Measurements from ENCODE around the gene SH2D4B.

SH2D4B gene

GRCh38 chr10:80537736-80538480, at the start of gene SH2D4B:
Gene SH2D4B, plus strand, starts transcription at chr10:80537902. Its CDS starts 430 bp downstream, at chr10:80538332.
- DNase-seq, result no peak

GRCh38 chr10:80488539-80489066, 49.1 kb upstream of the SH2D4B start:
- no peak for DNase-seq

GRCh38 chr10:80489371-80490112, 48.2 kb upstream of the SH2D4B start:
- DNase-seq, result no peak

DNA sequence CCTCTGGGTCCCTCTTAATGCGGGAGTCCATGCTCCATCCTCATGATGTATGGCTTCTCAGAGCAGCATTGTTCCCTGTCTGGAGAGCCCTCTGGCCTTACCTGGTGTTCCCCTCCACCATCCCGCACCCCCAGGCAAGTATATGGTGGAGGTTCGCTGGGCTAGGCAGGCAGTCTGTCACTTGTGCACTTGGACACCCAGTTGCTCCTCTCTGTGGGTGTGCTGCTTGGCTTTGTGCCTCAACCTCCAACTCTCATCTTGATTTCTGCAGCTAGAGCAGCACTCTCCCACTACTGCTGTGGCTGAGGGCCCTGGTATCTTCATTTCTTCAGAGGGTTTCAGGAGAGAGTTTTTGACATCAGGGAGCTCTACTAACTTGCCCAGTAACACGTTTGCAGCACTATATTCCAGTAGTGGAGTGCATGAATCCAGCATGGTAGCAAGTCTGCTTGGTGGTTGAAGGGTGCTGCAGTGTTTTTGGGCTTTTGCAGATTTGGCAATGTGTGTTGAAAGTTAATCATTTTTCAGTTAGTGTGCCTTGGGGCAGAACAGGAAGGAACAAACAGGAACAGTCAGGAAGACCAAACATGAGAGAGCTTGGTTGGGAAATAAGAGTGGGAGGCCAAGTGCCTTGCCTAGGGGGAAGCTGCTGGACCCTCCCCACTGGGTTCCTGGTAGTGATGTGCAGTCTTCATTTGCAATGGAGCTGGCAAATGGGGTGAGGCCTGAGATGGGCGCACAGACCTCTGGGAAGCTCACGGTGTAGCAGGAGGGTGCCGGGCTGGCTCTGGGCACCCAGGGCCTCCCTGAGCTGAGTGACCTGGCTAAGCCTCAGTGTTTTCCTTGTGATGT, 46.2 kb upstream of the SH2D4B start:
- DNase-seq, result no peak

- no peak for DNase-seq
These were observed 44.7 kb upstream of the SH2D4B start for GRCh38 chr10:80492848-80493521.

GRCh38 chr10:80493522-80494051, 44.1 kb upstream of the SH2D4B start:
- peak; percentile 11 for DNase-seq

DNA sequence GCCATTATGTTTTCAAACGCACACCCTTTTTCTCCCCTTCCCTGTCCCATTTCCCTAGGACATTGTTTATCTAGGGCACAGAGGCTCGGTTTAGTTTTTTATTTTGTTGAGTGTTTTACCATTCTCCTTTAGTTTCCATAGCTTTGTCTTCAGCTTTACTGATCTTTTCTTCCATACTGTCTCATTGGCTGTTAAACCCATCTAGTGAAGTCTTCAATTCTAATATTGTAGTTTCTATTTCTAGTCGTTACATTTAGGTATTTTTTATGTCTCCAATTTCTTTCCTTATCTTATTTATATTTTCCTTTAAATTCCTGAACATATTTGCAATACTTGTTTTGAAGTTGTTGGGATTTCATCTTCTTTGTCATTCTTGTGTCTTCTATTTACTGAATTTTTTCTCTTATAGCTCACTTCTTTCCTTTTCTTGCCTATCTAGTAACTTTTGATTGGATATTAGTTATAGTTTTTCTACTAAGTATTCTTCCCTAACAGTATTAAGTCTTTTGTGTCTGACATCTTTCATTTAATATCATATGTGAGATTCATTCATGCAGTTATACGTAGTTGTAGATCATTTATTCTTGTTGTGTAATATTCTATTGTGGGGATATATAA, 41.0 kb upstream of the SH2D4B start:
- DNase-seq, result no peak

DNA sequence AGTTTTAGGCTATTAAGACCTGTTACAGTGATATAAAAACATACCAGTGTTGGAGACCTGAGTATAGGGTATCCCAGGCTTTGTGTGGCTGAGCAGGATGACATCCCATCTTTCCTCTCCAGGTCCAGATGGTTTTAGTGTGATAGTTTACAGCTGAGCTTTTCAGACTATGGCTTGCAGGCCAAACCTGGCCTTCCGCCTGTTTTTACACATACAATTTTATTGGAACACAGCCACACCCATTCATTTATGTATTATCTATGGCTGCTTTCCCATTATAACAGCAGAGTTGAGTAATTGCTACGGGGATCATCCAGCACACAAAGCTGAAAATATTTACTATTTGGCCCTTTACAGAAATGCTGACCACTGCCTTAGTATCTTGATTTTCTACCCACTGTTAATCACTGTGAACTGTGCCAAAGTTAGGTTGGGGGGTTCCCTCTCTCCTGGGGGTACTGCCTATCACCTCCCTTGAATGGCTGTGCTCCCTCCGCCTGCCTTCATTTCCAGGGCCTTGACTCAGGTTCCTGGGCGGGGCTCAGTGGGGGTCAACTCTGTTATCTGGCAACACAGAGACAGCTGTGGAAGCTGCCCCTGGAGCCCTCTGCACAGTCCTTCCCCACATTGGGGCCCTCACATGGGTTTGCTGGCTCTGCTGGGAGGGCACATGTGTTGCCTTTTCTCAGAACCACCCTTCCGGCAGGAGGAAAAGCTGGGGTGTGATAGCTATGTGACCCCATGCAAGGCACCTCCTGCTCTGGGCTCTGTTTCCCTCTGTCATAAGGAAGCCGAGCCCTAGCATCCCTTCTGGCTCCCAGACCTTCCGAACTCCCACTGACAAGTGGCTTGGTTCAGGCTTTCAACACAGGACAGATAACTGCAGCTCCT, 40.3 kb upstream of the SH2D4B start:
- no peak for DNase-seq

DNA sequence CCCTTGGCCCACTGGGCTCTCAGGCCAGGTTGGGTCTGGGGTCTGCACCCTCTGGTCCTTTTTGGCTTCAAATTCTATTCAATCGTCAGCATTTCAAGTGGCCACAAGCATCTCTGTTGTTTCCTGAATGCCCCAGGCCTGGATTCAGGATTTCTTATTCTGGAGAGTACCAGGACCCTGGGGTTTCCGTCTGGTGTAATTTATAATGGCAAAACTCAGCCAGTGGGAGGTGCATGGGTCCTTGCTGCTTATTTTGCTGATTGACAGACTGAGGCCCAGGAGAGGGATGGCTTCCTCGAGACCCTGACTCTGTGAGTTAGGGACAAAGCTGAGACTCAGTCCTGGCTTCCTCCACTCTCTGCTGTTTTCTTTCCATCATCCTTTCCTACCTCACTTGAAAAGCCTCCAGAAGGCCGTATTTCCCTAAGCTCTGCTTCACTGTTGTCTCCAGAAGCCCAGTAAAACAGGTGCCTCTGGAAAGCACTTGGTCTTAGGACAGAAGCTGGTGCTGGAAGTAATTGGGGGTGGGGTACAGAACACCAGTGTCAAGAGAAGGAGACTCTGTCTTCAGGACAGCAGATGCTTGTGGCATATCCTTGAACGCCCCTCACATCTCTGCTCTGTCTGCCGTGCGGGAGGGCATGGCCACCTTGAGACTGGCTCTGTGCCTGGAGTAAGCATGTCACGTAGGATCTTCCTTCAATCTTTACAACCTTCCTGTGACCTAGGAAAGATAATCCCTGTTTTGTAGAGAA, 39.4 kb upstream of the SH2D4B start:
- no peak for DNase-seq

GRCh38 chr10:80498833-80499741, 38.6 kb upstream of the SH2D4B start:
- DNase-seq, result peak; percentile 54

DNA sequence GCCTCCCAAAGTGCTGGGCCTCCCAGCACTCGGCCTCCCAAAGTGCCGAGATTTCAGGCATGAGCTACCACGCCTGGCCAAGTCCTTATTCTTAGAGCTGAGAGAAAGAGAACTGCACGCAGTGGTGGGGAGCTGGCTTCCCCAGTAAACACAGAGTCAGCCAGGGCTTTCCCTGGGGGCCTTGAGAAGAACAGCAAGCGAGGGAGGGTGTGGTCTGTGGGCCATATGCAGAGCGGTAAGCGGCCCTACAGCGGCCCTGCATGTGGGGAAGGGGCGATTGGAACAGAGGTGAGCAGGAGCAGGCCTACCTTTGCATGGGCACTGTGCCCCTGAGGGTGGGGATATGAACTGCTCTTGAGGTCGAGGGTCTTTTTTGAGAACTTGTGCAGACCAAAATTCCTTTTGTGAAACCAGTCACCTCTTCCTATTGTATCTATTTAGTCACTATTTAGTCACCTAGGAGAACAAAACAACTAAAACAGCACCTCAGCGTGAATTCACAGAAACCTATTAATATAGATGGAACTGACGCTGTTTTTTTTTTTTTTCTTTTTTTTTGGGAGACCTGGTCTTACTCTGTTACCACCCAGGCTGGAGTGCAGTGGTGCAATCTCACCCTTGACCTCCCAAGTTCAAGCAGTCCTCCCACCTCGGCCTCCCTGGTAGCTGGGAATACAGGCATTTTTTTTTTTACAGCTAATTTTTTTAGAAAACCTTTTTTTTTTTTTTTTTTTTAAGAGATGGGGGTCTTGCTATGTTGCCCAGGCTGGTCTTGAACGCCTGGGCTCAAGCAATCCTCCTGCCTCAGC, 36.9 kb upstream of the SH2D4B start:
- DNase-seq, result no peak

- DNase-seq, result no peak
These were observed 36.3 kb upstream of the SH2D4B start for GRCh38 chr10:80501381-80501912.

GRCh38 chr10:80501913-80502521, 35.7 kb upstream of the SH2D4B start:
- DNase-seq, result no peak

DNA sequence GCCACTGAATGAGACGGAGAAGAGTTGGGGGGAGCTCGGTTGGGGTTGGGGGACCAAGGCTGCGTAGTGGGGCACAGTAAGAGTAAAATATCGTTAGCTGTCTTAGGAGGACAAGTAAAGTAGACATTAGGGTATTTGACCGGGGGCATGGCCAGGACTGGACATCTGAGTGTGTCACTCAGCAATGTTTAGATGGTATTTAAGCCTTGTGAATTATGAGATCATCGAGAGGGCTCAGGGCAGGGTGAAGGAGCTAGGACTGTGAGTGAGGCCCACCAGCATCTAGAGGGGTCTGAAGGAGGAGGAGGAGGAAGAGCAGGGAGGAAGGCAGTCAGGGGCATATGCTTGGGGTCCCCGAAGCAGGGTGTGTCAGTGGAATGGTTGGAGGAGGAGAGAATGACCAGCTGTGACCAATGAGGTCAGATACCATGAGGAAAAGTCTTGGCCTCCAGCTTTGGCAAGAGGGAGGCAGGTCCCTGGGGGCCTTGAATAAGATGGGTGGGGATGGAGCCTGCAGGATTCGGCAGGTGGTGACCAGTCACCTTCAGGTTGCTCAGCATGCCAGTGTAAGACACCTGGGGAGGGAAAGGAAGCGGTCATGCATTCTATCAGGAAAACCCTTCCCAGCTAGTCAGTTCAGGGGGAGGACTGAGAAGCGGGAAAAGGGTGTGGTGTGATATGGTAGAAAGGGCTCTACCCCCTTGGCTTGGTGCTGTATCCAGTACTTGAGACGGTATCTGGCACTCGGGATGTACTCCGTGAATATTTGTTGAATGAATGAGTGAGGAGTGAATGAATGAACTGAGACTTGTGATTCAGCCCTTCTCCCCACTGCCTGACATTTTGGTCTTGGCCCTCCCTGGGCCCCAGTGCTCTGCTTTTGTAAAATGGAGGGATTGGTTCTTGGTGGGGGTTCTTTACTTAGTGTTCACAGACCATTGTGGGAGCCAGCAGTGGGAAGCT, 34.8 kb upstream of the SH2D4B start:
- no peak for DNase-seq

DNA sequence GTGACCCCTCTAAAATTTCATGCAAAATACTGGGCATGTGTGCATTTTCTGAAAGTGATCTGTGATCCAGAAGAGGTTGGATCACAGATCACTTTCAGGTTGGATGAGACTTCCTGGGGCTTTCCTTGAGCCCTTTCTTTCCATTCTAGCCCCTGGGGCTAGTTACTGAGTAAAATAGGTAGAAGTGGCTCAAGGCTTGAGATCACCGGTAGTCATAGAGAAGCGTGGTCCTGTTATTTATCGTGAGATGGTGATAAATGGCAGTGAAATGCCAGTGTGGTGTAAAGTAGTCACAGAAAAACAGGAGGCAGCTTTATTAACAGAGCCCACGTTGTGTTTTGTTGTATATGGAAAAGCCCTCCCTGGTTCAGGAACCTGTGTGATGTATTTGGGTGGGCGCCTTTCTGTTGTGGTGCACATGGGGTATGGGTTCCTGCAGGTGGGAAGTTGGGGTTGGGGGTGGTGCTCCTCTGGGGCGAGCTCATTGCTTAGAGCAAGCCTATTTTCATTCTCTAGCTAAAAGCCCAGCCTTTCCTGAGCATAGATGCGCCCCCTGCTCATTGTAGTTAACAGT, 34.0 kb upstream of the SH2D4B start:
- no peak for DNase-seq

All from DMS53 (cell line).